Measurements from ENCODE around the gene NDFIP1. TPM values are rescaled to one million over a fixed set of nuclear protein-coding genes. Genes with fewer than 3 reads are reported as not detected.
"Not testable (repeated sequence)": the region's sequence is repeated elsewhere in the genome, so short reads cannot be mapped to it uniquely, and the experiment has no call there.

NDFIP1 gene
- total RNA-seq, 1 donor from 2014 or later, result 114 TPM

GRCh38 chr5:142153674-142154448 lies 45.3 kb downstream of the NDFIP1 start:
- DNase-seq (ENCODE audit: low spot score), result no peak

- not testable (repeated sequence) for DNase-seq (ENCODE audit: low spot score)
Measured at GRCh38 chr5:142154449-142154841, 45.9 kb downstream of the NDFIP1 start.

DNA sequence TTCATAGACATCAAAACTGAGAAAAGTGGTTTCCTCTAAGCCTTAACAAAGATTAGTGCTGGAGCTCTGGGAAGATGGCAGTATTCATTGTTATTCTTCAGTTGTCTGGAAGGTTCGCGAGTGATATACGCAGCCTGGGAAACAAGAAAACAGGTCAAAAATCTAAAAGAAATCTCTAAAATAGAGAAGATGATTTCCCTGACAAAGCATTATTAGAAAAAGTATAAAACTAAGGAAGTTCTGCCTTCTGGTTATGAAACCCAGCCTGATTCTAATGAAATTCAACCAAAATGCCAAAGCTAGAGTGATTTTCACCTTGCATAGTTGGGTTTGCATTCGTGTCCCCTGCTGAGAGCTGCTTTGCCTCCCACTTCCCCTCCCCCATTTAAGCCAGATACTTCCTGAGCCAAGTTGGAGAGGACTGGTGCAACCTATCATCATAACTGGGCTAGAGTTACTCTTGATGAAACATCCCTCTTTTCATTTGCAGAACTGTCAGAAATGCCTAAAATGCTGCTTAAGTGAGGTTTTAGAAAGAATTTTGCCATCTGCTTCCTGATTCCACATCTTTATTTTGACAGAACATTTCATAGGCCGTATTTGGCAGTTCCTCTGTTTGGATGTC lies 48.4 kb downstream of the NDFIP1 start:
- DNase-seq (ENCODE audit: low spot score), result peak; percentile 18

DNA sequence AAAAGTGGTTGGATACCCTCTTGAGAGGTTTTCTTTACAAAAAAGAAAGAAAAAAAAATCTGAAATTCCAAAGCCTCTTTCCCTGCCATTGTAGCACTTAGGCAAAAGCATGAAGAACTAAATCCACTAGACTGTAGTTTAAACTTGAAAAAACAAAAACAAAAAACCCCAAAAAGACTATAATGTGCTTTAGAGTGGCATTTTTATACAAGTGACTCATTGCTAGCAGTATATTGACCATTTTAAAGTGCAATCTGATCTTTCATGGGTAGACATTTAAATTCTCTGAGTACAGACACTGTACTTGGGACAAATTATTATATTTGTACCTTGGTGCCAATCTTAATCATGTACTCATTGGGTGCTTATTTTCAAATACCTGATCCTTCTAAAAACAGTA lies 50.8 kb downstream of the NDFIP1 start:
- no peak for DNase-seq (ENCODE audit: low spot score)

- no peak for DNase-seq (ENCODE audit: low spot score)
Measured at GRCh38 chr5:142164315-142164714, 55.7 kb downstream of the NDFIP1 start.

DNA sequence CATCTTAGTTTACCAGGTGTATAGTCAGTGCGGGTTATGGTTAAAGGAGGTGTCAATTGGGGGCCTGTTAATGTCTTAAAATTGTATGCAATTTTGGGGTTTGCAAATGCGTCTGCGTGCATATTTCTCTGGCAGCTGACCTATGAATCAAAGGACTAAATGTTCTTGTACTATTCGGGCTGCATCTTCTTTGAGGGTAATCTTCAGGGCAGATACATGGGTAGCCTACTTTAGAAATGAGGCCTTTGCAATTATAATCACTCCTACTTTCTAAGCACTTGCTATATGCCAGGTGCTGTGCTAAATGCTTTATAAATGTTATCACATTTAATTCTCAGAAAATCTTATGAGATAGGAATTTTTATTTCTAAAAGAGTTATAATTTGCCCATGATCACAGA lies 58.2 kb downstream of the NDFIP1 start:
- DNase-seq (ENCODE audit: low spot score), result no peak

GRCh38 chr5:142167458-142167857 lies 58.9 kb downstream of the NDFIP1 start:
- no peak for DNase-seq (ENCODE audit: low spot score)

DNA sequence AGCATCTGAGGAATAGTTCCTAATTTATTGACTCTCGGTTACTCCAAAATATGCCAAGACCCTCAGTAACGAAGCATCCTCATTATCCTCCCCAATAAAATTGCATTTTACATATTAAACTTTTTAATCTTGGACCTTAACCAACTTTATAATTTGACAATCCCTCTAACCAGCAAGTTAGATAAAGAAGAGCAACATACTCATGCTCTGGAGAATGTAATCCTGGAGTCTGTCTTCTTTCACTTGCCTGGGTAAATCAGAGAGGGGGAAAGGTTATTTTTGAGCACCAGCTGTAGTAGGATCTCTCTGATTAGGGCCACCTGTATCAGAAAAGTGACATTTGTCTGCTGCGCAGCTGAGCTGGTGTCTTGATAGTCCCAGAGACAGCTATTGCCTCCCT lies 59.8 kb downstream of the NDFIP1 start:
- peak; percentile 45 for DNase-seq (ENCODE audit: low spot score)

DNA sequence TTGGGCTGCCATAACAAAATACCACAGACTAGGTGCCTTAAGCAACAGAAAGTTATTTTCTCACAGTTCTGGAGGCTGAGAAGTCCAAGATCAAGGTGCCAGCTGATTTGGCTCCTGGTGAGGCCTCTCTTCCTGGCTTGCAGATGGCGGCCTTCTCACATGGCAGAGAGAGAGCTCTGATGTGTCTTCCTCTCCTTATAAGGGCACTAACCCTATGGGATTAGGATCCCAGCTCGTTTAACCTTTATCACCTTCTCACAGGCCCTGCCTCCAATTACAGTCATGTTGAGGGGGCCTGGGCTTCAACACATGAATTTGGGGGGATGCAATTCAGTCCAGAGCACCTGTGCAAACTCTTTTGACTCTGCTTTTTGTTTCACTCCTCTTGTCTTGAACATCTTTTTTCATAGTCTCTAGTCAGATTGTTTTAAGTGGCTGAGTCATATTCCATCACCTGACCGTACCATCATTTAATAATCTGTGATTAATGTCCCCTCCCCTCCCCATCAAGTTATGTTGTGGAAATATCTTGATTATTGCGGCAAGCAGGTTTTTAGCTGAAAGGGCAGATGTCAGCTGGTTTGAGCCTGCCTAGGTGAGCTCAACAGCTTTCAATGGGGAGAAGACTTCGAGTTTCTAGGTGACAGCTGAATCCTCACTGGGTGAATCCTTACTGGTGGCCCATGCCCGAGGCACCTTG lies 61.8 kb downstream of the NDFIP1 start:
- DNase-seq (ENCODE audit: low spot score), result no peak

- DNase-seq (ENCODE audit: low spot score), result no peak
Measured at GRCh38 chr5:142171270-142171669, 62.7 kb downstream of the NDFIP1 start.

- no peak for DNase-seq (ENCODE audit: low spot score)
Measured at GRCh38 chr5:142175039-142175438, 66.5 kb downstream of the NDFIP1 start.

DNA sequence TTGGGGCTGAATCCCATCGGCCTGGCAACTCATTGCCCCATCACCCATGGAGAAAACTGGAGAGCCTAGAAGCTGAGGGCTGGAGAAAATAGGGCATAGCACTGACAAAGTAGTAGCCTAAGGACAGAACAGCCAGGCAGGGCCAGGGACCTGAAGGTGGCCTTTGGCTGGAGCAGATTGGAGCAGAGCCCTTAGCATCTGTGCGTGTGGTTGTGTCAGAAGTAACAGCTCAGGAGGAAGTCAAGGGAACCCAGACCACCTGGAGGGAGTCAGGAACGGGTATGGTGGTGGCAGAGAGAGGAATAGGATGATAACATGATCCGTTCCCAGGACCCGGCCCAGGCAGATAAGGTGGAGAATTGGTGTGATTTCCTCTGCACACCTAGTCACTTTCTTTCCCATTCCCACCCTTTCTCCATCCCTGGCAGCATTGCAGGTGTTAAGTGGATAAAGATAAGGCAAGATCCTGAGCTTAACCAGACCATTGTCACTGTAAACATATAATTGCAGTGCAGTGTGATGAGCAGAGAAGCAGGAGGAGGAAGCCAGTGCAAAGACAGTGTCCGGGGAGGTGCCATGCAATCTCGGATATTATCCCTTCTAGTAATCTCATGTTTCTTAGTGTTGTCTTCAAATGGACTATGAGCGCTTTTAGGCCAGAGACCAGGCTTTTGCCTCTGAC lies 67.0 kb downstream of the NDFIP1 start:
- no peak for DNase-seq (ENCODE audit: low spot score)

- no peak for DNase-seq (ENCODE audit: low spot score)
Measured at GRCh38 chr5:142176255-142176654, 67.7 kb downstream of the NDFIP1 start.

GRCh38 chr5:142178651-142179050 lies 70.1 kb downstream of the NDFIP1 start:
- DNase-seq (ENCODE audit: low spot score), result no peak

DNA sequence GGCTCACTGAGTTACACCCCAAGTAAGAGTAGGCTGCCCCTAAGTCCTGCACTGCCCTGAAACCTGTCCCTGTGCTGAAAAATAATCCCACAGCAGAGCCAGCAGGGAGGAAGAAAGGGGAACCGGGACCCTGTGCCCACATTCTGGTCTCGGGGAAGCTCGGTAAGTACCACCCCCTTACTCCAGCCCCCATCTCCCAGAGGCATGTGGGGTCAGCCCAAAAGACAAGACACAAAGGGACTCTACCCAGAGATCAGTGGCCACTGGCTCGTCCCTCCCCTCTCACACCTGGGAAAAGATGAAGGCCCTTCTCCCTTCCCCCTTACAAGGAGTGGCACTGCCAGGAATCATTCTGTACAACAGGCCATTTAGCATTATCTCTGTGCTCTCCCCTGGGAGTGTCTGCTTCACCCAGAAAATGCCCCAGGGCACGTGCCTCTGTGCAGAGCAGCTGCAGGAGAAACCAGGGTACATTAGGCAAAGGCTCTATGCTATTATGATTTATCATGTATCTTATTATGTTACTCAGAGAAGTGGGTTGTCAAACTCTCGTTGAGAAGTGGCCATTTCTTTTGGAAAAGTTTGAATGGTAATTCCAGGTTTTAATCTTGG lies 71.3 kb downstream of the NDFIP1 start:
- no peak for DNase-seq (ENCODE audit: low spot score)

DNA sequence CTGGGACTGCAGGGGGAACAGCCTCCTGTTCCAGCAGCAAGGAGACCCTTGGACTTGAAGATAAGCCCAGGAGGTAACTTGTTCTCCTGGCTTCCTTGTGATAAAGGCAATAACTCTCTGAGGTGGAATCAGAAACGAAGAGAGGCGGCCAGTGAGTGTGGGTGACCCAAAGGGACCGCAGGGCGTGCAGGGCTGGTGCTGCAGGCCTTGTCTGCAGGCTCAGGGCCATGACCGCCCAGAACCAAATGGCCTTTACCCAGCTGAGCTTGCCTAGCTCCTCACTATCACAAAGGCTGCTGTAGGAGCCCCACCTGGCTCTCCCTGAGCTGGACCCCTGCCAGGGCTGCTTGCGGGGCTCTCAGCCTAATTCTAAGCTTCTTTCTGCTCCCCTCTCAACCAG lies 72.5 kb downstream of the NDFIP1 start:
- DNase-seq (ENCODE audit: low spot score), result no peak

DNA sequence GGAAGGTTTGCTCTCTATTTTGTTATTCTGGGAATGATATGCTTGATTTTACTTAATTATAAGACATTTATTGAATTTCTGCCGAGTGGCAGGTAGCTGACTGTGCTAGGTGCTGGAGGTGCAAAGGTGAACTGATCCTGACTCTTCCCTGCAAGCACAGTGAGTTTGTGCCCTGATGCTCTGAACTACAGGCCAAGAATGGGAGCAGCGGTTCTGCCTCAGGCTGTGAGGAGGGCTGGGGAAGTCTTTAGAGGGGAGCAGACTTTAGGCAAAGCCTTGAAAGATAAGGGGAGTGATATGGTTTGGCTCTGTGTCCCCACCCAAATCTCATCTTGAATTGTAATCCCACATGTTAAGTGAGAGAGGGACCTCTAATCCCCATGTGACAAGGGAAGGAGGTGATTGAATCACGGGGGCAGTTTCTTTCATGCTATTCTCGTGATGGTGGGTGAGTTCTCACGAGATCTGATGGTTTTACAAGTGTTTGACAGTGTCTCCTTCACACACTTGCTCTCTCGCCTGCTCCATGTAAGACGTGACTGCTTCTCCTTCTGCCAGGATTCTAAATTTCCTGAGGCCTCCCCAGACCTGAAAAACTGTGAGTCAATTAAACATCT lies 73.1 kb downstream of the NDFIP1 start:
- no peak for DNase-seq (ENCODE audit: low spot score)

DNA sequence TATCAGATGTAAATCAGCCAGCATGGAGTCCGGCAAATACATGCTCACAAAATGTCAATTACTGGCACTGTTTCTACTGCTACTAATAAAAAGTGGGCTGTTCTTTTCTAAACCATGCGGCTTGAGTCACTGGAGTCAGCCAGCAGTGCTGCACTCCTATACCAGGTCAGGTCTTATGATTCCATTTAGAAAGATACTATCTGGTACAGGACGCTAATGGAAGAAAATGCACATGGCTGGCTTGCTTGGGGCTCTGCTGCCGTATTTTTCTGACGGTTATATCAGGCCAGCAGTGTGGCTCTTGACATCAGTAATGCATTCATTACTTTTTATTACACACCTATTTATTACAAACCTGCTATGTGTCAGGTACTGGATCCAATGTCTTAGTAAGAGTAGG lies 74.3 kb downstream of the NDFIP1 start:
- no peak for DNase-seq (ENCODE audit: low spot score)

DNA sequence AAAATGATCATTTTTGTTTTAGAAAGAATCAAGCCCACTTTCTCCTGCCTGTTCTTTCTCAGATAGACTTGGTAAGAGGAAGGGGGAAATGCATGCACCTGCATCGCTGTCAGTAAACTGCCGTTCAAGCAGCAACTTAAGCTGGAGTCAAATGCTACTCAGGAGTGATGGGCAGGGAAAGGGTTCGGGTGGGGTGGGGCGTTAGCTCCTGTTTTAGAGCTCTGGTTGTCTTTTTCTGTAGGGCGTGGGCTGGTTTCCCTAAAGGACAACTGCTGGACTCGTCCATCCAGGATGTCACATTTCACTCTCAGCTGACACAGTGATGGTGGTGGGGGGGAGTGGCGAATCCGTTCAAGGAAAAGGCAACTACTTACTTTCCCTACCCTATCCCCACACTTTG lies 75.0 kb downstream of the NDFIP1 start:
- DNase-seq (ENCODE audit: low spot score), result no peak

DNA sequence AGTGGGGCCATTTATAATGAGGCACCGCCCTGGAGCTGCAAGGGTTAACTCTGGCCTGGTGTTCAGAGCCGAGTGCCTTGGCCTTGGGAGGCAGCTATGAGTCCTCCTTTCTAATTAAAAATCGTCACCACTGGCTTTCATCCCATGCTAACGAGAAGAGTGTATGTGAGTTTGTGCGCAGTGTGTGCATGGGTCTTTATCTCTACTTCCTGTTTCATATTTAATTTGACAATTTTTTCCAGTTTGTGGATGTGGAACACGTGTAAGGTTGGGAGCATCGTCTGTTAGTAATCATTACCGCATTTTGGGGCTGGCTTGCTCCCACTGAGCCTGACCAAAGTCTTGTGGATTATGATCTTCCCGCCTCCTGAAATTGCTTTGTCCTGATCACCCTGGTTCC lies 76.4 kb downstream of the NDFIP1 start:
- DNase-seq (ENCODE audit: low spot score), result no peak

DNA sequence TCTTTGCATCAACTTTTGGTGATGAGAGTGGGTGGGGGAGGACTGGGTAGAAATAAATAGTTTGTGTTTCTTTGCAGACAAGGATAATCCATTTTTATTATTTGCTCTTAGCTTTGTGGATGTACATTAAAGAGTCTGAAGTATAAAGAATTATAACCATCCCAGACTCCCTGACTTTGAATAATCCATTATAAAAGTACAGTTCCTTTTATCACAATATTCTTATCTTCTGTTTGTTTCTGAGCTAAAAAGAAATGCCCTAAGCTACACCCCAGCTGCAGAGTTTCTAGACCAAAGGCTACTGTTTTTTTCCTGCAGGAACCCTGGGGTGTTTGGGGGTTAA lies 77.9 kb downstream of the NDFIP1 start:
- DNase-seq (ENCODE audit: low spot score), result peak; percentile 80

Data from umbilical cord (tissue), 2 donors.